Measurements from ENCODE around the gene RPS5.

DNA sequence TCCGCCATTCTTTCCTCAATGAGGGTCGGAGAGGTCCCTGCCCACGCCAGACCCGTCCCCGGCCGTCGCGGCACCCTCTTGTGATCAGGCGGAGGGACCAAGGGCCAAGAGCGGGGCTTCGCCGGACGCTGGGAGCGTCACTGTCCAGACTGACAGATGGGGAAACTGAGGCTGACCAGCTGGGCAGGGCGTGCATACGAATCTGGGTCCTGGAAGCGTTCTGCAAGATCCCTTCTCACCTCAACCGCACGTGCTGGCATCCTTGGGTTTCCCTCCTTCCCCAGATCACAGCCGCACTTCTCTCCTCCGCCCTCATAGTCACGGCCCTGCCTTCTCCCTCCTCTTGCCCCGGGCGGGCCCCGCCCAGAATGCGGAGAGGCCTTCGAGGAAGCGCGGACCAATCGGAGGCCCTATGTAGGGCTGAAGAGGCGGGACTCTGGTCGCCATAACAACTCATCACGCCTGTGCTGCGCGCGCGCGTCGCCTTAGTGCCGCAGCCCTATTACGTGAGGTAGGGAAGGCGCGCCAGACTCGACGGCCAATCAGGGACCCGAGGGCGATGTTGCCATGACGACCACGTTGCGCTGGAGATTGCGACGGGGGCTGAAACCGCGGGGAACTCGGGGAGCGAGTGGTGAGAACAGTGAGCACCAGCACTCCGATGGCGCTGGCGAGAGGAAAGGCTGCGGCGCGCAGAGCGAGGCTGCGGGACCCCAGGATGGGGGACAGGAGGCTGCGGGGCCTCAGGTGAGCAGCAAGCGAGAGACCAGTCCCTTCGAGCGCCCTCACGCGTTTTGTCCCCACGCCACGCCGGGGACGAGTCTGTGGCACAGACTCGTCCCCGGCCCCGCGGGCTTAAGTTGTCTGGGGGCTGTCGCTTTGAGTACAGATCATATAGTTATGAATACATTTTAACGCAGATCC, 14.1 kb downstream of the RPS5 start:
- TF ChIP-seq, protein P1, sequence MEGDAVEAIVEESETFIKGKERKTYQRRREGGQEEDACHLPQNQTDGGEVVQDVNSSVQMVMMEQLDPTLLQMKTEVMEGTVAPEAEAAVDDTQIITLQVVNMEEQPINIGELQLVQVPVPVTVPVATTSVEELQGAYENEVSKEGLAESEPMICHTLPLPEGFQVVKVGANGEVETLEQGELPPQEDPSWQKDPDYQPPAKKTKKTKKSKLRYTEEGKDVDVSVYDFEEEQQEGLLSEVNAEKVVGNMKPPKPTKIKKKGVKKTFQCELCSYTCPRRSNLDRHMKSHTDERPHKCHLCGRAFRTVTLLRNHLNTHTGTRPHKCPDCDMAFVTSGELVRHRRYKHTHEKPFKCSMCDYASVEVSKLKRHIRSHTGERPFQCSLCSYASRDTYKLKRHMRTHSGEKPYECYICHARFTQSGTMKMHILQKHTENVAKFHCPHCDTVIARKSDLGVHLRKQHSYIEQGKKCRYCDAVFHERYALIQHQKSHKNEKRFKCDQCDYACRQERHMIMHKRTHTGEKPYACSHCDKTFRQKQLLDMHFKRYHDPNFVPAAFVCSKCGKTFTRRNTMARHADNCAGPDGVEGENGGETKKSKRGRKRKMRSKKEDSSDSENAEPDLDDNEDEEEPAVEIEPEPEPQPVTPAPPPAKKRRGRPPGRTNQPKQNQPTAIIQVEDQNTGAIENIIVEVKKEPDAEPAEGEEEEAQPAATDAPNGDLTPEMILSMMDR (IDR thresholded peaks at IDR 0.05; ENCODE audit: low read depth, low read length): peak; percentile 25; the same call in 1 of the 2 replicates
- no peak for TF ChIP-seq EZH2phosphoT487 (IDR thresholded peaks at IDR 0.05; ENCODE audit: low read depth)

Measured in OCI-LY3 (cell line).